ENCODE results near the gene BCAP31. TPM values are rescaled to one million over a fixed set of nuclear protein-coding genes. Genes with fewer than 3 reads are reported as not detected.
"Not testable (repeated sequence)": the region's sequence is repeated elsewhere in the genome, so short reads cannot be mapped to it uniquely, and the experiment has no call there.

The BCAP31 gene
- total and polyA plus RNA-seq, 7 donors, result 59.3 to 216 (median 70.9) TPM

DNA sequence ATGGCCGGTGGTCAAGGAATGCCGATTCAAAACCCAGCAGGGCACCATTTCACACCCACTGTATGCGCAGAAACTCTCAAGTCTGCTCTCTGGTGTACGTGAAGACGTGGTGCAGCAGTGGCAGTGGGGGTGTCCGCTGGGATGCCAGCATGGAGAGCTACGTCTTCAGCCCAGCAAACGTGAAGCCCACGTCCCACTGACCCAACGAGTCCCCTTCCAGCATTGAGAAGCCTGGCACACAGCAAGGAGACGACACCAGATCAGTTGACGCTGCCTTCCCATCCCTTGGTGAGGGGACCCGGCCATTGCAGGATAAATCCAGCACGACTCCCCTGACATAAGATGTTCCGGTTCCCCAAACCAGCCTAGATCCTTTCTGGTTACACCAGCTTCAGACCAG, 37.7 kb upstream of the BCAP31 start:
- 85 to 92% methylated on average over 15 of the region's 15 CpGs for WGBS, 2 donors
- Histone ChIP-seq H3K27me3 (no peaks in the 10 kb centered on the region), H3K36me3 (no peaks in the 10 kb centered on the region), H3K27ac (no peak overlapping the region), H3K4me3 (no peak overlapping the region), H3K9me3 (no peaks in the 10 kb centered on the region), H3K4me1 (peaks cover 0 to 26% (median 9%) of the 10 kb centered on the region in 4 donors)
- no peak for TF ChIP-seq POLR2A (IDR thresholded peaks at IDR 0.05)
- TF ChIP-seq EP300 (IDR thresholded peaks at IDR 0.05), result no peak
- no peak for TF ChIP-seq POLR2AphosphoS5 (IDR thresholded peaks at IDR 0.05)
- TF ChIP-seq, protein P1, sequence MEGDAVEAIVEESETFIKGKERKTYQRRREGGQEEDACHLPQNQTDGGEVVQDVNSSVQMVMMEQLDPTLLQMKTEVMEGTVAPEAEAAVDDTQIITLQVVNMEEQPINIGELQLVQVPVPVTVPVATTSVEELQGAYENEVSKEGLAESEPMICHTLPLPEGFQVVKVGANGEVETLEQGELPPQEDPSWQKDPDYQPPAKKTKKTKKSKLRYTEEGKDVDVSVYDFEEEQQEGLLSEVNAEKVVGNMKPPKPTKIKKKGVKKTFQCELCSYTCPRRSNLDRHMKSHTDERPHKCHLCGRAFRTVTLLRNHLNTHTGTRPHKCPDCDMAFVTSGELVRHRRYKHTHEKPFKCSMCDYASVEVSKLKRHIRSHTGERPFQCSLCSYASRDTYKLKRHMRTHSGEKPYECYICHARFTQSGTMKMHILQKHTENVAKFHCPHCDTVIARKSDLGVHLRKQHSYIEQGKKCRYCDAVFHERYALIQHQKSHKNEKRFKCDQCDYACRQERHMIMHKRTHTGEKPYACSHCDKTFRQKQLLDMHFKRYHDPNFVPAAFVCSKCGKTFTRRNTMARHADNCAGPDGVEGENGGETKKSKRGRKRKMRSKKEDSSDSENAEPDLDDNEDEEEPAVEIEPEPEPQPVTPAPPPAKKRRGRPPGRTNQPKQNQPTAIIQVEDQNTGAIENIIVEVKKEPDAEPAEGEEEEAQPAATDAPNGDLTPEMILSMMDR (IDR thresholded peaks at IDR 0.05), result no peak
- intact Hi-C loops (cut with DNase I), result no loop called here
- peak; percentile 57 for DNase-seq

DNA sequence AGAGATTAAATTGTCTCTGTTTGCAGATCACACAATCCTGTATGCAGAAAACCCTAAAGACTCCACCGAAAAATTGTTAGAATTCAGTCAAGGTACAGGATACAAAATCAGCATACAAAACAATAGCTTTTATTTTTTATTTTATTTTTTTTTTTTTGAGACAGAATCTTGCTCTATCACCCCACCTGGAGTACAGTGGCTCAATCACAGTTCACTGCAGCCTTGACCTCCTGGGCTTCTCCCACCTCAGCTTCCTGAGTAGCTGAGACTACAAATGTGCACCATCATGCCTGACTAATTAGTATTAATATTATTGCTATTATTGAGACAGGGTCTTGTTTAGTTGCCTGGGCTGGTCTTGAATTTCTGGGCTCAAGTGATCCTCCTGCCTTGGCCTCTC, 30.9 kb upstream of the BCAP31 start:
- no peak for DNase-seq
- intact Hi-C loops (cut with DNase I), result no loop called here
- H3K4me3 ChIP-seq, result no peak overlapping the region
- no peaks in the 10 kb centered on the region for H3K9me3 ChIP-seq
- no peak overlapping the region for H3K27ac ChIP-seq
- TF ChIP-seq EP300 (IDR thresholded peaks at IDR 0.05) (no peak), POLR2A (IDR thresholded peaks at IDR 0.05) (no peak), POLR2AphosphoS5 (IDR thresholded peaks at IDR 0.05) (no peak)
- TF ChIP-seq, protein P1 (IDR thresholded peaks at IDR 0.05), result no peak
- no peaks in the 10 kb centered on the region for H3K36me3 ChIP-seq
- no peaks in the 10 kb centered on the region for H3K27me3 ChIP-seq
- H3K4me1 ChIP-seq, result no peaks in the 10 kb centered on the region
- 79 to 86% methylated on average over 1 of the region's 1 CpG for WGBS, 2 donors

DNA sequence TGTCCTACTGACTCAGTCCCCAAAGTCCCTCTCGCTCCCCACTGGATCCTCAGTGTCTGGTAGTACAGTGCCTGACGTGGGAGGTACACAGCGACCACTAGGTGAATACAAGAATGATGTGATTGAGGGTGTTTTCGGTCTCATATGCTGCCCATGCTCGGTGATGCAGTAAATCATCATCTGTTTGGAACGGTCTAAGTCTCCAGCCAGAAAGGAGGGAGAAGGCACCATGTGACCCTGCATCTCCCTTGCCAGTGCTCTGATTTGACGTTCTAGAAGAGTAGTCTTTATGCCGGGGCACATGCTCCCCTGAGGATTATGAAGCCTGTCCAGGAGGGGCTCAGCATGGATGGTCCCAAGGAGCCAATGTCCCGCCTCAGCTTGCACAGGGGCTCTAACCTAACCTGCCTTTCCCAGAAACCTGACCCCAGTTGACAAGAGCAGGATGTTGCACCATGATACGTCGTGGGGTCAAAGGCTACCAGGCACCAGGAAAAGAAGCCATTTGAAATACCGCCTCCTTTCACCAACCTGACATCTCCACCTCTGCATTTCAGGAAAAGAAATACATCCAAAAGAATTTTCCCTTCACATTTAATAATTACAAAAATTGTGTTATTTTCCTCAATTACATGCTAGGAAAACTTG, 26.1 kb upstream of the BCAP31 start:
- no peak for DNase-seq
- Histone ChIP-seq H3K9me3 (no peaks in the 10 kb centered on the region), H3K27ac (no peak overlapping the region), H3K4me3 (no peak overlapping the region), H3K27me3 (no peaks in the 10 kb centered on the region), H3K4me1 (no peaks in the 10 kb centered on the region), H3K36me3 (no peaks in the 10 kb centered on the region)
- intact Hi-C loops (cut with DNase I), result no loop called here
- TF ChIP-seq, protein P1 (IDR thresholded peaks at IDR 0.05), result no peak
- TF ChIP-seq EP300 (IDR thresholded peaks at IDR 0.05), result no peak
- TF ChIP-seq POLR2AphosphoS5 (IDR thresholded peaks at IDR 0.05), result no peak
- TF ChIP-seq POLR2A (IDR thresholded peaks at IDR 0.05), result no peak
- 76 to 80% methylated on average over 12 of the region's 12 CpGs for WGBS, 2 donors

DNA sequence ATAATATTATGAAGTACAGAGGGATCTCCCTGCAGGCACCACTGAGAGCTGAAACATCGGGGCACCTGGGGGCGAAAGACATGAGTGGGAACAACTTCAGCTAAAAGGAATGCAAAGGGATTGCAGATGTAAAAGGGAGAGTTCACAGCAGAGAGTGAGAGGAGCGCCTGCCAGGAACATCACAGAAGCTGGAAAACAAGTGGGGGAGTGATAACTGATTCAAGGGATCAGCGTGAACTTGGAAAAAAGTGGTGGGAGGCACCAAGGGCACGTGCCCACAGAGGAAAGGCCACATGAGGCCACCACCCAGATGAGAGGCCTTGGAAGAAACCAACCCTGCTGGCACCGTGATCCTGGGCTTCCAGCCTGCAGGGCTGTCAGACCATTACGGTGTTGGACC, 24.8 kb upstream of the BCAP31 start:
- H3K27me3 ChIP-seq; H3K4me3 ChIP-seq; intact Hi-C loops (cut with DNase I); H3K36me3 ChIP-seq; H3K9me3 ChIP-seq; H3K27ac ChIP-seq; H3K4me1 ChIP-seq; DNase-seq: not testable (repeated sequence)
- WGBS, 2 donors, result 89 to 90% methylated on average over 7 of the region's 7 CpGs

DNA sequence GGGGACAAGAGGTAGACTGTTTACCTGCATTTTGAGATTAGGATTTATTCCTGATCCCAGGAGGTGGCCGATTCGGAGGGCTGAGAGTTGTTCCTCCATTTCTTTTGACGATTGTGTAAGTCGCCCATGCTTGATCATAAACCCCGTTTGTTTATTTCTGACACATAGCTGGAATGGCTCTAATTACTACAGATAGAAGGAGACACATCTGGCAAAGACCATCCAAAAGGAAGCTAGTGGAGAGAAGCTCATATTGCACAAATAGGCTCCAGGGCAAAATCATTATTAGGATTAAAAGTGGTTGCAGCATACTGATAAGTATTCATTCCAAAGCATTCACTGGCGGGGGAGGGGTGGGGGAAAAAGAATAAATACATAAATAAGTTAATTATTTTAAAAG, 22.8 kb upstream of the BCAP31 start:
- 63 to 77% methylated on average over 6 of the region's 6 CpGs for WGBS, 2 donors
- intact Hi-C loops (cut with DNase I); H3K9me3 ChIP-seq; H3K36me3 ChIP-seq; H3K27ac ChIP-seq; H3K27me3 ChIP-seq; H3K4me3 ChIP-seq; DNase-seq: not testable (repeated sequence)
- peaks cover 0 to 16% (median 15%) of the 10 kb centered on the region in 4 donors for H3K4me1 ChIP-seq

DNA sequence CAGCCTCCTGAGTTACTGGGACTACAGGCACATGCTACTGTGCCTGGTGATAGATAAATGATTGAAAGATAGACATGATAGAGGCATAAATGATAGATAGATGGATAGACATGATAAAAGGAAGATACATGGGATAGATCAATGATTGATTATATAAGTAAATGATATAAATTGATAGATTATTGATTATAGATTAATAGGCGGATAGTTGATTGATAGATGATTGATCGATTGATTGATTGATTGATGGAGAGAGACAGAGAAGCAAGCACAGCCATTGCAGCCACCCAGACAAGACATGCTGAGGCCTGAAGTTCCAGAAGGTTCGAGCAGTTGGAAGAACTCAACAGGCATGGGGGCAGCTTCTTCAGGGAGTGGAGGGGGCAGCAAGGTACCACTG, 22.2 kb upstream of the BCAP31 start:
- Histone ChIP-seq H3K4me1 (peaks cover 0 to 16% (median 15%) of the 10 kb centered on the region in 4 donors), H3K27me3 (no peaks in the 10 kb centered on the region), H3K4me3 (no peak overlapping the region), H3K9me3 (no peaks in the 10 kb centered on the region), H3K27ac (no peak overlapping the region), H3K36me3 (no peaks in the 10 kb centered on the region)
- 91 to 95% methylated on average over 3 of the region's 3 CpGs for WGBS, 2 donors
- TF ChIP-seq, protein P1 (IDR thresholded peaks at IDR 0.05), result no peak
- TF ChIP-seq POLR2A (IDR thresholded peaks at IDR 0.05), result no peak
- TF ChIP-seq POLR2AphosphoS5 (IDR thresholded peaks at IDR 0.05), result no peak
- TF ChIP-seq EP300 (IDR thresholded peaks at IDR 0.05), result no peak
- DNase-seq, result no peak
- intact Hi-C loops (cut with DNase I), result no loop called here

DNA sequence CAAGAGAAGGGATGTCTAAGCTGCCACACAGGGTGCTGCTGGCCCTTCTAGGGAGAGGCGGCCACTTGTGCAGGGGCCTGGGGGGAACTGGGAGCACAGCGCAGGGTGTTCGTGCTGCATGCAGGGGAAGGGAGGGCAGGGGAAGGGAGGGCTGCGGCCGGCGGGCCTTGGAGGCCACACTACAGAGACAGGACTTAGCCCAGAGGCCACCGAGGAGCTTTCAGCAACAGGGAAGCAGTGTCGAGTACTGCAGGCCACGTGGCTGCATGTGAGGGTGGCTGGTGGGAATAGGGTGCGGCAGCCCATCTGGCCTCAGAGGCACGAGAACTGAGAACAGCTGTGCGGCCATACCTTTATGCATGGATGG, 20.9 kb upstream of the BCAP31 start:
- Histone ChIP-seq H3K4me1 (peaks cover 0 to 16% (median 15%) of the 10 kb centered on the region in 4 donors), H3K27ac (peak overlapping the region in 3 of 4 donors; percentile 28 to 84 (median 82))
- H3K36me3 ChIP-seq; H3K9me3 ChIP-seq; intact Hi-C loops (cut with DNase I); H3K4me3 ChIP-seq; DNase-seq; H3K27me3 ChIP-seq: not testable (repeated sequence)
- 18 to 27% methylated on average over 12 of the region's 12 CpGs for WGBS, 2 donors

All from sigmoid colon (tissue), 7 donors.